C1 segment of cervical spinal cord (tissue), 14 donors: ENCODE measurements around the gene UQCRC1.

Experiments used
- DNase-seq, 14 donors: peaks; one replicate each; lab custom pipeline; 2025; lab: John Stamatoyannopoulos, UW

UQCRC1 gene

GRCh38 chr3:48599077-48599501 lies 10.4 kb downstream of the UQCRC1 start:
- no peak for DNase-seq

GRCh38 chr3:48598323-48599076 lies 10.9 kb downstream of the UQCRC1 start:
- peak in 3 of 14 donors; percentile 22 to 54 (median 44) for DNase-seq

GRCh38 chr3:48597408-48597800 lies 12.0 kb downstream of the UQCRC1 start:
- no peak for DNase-seq

GRCh38 chr3:48596676-48597407 lies 12.6 kb downstream of the UQCRC1 start:
- DNase-seq = no peak

- DNase-seq = no peak
These were observed 13.3 kb downstream of the UQCRC1 start for GRCh38 chr3:48596157-48596556.

GRCh38 chr3:48595526-48596121 lies 13.8 kb downstream of the UQCRC1 start:
- DNase-seq = peak in 2 of 14 donors; percentile 1 to 45

GRCh38 chr3:48595075-48595525 lies 14.3 kb downstream of the UQCRC1 start, which contains the start of gene COL7A1:
Gene COL7A1, minus strand, starts transcription at chr3:48595329. Its CDS starts 170 bp downstream, at chr3:48595159.
- no peak for DNase-seq

- DNase-seq = peak in 1 of 14 donors; percentile 10
These were observed 14.9 kb downstream of the UQCRC1 start for GRCh38 chr3:48594417-48595049.

- no peak for DNase-seq
These were observed 16.1 kb downstream of the UQCRC1 start for GRCh38 chr3:48593337-48593736.

- no peak for DNase-seq
These were observed 16.8 kb downstream of the UQCRC1 start for GRCh38 chr3:48592519-48593087.

GRCh38 chr3:48591886-48592518 lies 17.4 kb downstream of the UQCRC1 start:
- no peak for DNase-seq

- no peak for DNase-seq
These were observed 18.0 kb downstream of the UQCRC1 start for GRCh38 chr3:48591436-48591835.

- DNase-seq = no peak
These were observed 21.2 kb downstream of the UQCRC1 start for GRCh38 chr3:48588230-48588629.

- no peak for DNase-seq
These were observed 21.8 kb downstream of the UQCRC1 start for GRCh38 chr3:48587686-48588085.

GRCh38 chr3:48585411-48585810 lies 24.0 kb downstream of the UQCRC1 start:
- DNase-seq = no peak

- DNase-seq = no peak
These were observed 24.6 kb downstream of the UQCRC1 start for GRCh38 chr3:48584836-48585235.

GRCh38 chr3:48581621-48582481 lies 27.6 kb downstream of the UQCRC1 start:
- no peak for DNase-seq

GRCh38 chr3:48576647-48577046 lies 32.8 kb downstream of the UQCRC1 start:
- DNase-seq = no peak

- DNase-seq = no peak
These were observed 34.1 kb downstream of the UQCRC1 start for GRCh38 chr3:48575366-48575765.

- DNase-seq = no peak
These were observed 35.4 kb downstream of the UQCRC1 start for GRCh38 chr3:48573973-48574585.
